HAP-1 (cell line): ENCODE results near the gene GRPEL1.
"Not testable (repeated sequence)": the region's sequence is repeated elsewhere in the genome, so short reads cannot be mapped to it uniquely, and the experiment has no call there.

Experiments
- DNase-seq, 2 experiments: peaks; one replicate each; pipeline ENCODE4 v3.0.0-alpha.2; 2016 to 2020; ENCODE audit warnings: low spot score in 2 of 2
- H3K27me3 ChIP-seq: fragments of 250-450 bp; sonication (Bioruptor Pico); 2 replicates; pipeline ENCODE4 v1.5.1; 2020; ENCODE audit warnings: low read depth, mild to moderate bottlenecking, moderate library complexity
- H3K36me3 ChIP-seq: fragments of 250-450 bp; sonication (Bioruptor Pico); replicated peaks from 2 replicates; pipeline ENCODE4 v1.5.1; 2020; ENCODE audit warnings: mild to moderate bottlenecking
- H3K4me1 ChIP-seq: fragments of 250-450 bp; sonication (Bioruptor Pico); 2 replicates; pipeline ENCODE4 v1.5.1; 2020; ENCODE audit warnings: mild to moderate bottlenecking
- H3K4me3 ChIP-seq: fragments of 250-450 bp; sonication (Bioruptor Pico); 2 replicates; pipeline ENCODE4 v1.5.1; 2020; ENCODE audit warnings: mild to moderate bottlenecking, moderate library complexity
- H3K9me3 ChIP-seq: fragments of 250-450 bp; sonication (Bioruptor Pico); 2 replicates; pipeline ENCODE4 v1.5.1; 2020; ENCODE audit warnings: mild to moderate bottlenecking, moderate library complexity
- in situ Hi-C: fragments of 300-500 bp; cut with MboI; formaldehyde crosslinking; loops from 3 replicates; pipeline ENCODE4 v1.14.3; 2020; ENCODE audit warnings: low sequenced_read_pairs, inconsistent platforms, mixed read lengths

The GRPEL1 gene

GRCh38 chr4:7103607-7104365 lies 35.9 kb upstream of the GRPEL1 start:
- Histone ChIP-seq H3K4me1 (peaks cover 14% of the 10 kb centered on the region), H3K36me3 (no peaks in the 10 kb centered on the region), H3K4me3 (peak overlapping the region; percentile 54), H3K9me3 (no peaks in the 10 kb centered on the region), H3K27me3 (no peaks in the 10 kb centered on the region)
- peak in 1 of 2 experiments; percentile 22 for DNase-seq
- in situ Hi-C loops: no loop called here

- Histone ChIP-seq H3K36me3 (no peaks in the 10 kb centered on the region), H3K4me1 (peaks cover 14% of the 10 kb centered on the region), H3K9me3 (no peaks in the 10 kb centered on the region), H3K4me3 (peak overlapping the region; percentile 54), H3K27me3 (peaks cover 3% of the 10 kb centered on the region; the same call in 1 of the 2 replicates)
- peak; percentile 77 to 95 for DNase-seq
- in situ Hi-C loops: no loop called here
Observed at GRCh38 chr4:7103031-7103606, 35.3 kb upstream of the GRPEL1 start.

- H3K4me1 ChIP-seq: peaks cover 14% of the 10 kb centered on the region
- H3K4me3 ChIP-seq: peak overlapping the region; percentile 54
- H3K36me3 ChIP-seq, DNase-seq, H3K27me3 ChIP-seq, in situ Hi-C loops, H3K9me3 ChIP-seq: not testable (repeated sequence)
Observed at GRCh38 chr4:7102516-7102909, 34.6 kb upstream of the GRPEL1 start.

GRCh38 chr4:7101692-7102515 lies 34.0 kb upstream of the GRPEL1 start:
- Histone ChIP-seq H3K36me3 (no peaks in the 10 kb centered on the region), H3K4me1 (peaks cover 14% of the 10 kb centered on the region), H3K9me3 (no peaks in the 10 kb centered on the region), H3K4me3 (peak overlapping the region; percentile 54), H3K27me3 (peaks cover 3% of the 10 kb centered on the region; the same call in 1 of the 2 replicates)
- in situ Hi-C loops: no loop called here
- DNase-seq: peak; percentile 81 to 87

GRCh38 chr4:7096236-7096635 lies 28.4 kb upstream of the GRPEL1 start:
- in situ Hi-C loops: loop anchor here (25.0 kb wide), 1 partner anchor 834 kb away; the partner anchor contains the start of gene WFS1
- Histone ChIP-seq H3K27me3 (peaks cover 3% of the 10 kb centered on the region; the same call in 1 of the 2 replicates), H3K4me3 (no peak overlapping the region), H3K9me3 (no peaks in the 10 kb centered on the region), H3K4me1 (no peaks in the 10 kb centered on the region), H3K36me3 (no peaks in the 10 kb centered on the region)
- DNase-seq: no peak

- no peaks in the 10 kb centered on the region for H3K9me3 ChIP-seq
- H3K4me1 ChIP-seq: no peaks in the 10 kb centered on the region; the same call in 1 of the 2 replicates
- in situ Hi-C loops: loop anchor here (25.0 kb wide), 1 partner anchor 833 kb away; the partner anchor contains the start of gene WFS1
- no peak for DNase-seq
- no peaks in the 10 kb centered on the region for H3K36me3 ChIP-seq
- peaks cover 3% of the 10 kb centered on the region; the same call in 1 of the 2 replicates for H3K27me3 ChIP-seq
- H3K4me3 ChIP-seq: no peak overlapping the region
Observed at GRCh38 chr4:7095611-7096155, 27.8 kb upstream of the GRPEL1 start.

GRCh38 chr4:7094916-7095315 lies 27.1 kb upstream of the GRPEL1 start:
- Histone ChIP-seq H3K4me3 (no peak overlapping the region), H3K4me1 (peaks cover 2% of the 10 kb centered on the region), H3K36me3 (no peaks in the 10 kb centered on the region), H3K27me3 (peaks cover 3% of the 10 kb centered on the region; the same call in 1 of the 2 replicates), H3K9me3 (no peaks in the 10 kb centered on the region)
- no peak for DNase-seq
- in situ Hi-C loops: loop anchor here (25.0 kb wide), 1 partner anchor 833 kb away; the partner anchor contains the start of gene WFS1

GRCh38 chr4:7092026-7092425 lies 24.2 kb upstream of the GRPEL1 start:
- H3K9me3 ChIP-seq: no peaks in the 10 kb centered on the region
- no peaks in the 10 kb centered on the region for H3K27me3 ChIP-seq
- peaks cover 7% of the 10 kb centered on the region for H3K4me1 ChIP-seq
- DNase-seq: no peak
- H3K4me3 ChIP-seq: no peak overlapping the region
- in situ Hi-C loops: loop anchor here (25.0 kb wide), 1 partner anchor 830 kb away; the partner anchor contains the start of gene WFS1
- H3K36me3 ChIP-seq: no peaks in the 10 kb centered on the region

GRCh38 chr4:7089213-7089986 lies 21.5 kb upstream of the GRPEL1 start:
- H3K27me3 ChIP-seq: no peaks in the 10 kb centered on the region
- no peaks in the 10 kb centered on the region for H3K36me3 ChIP-seq
- H3K4me1 ChIP-seq: peaks cover 29% of the 10 kb centered on the region
- DNase-seq: no peak
- in situ Hi-C loops: loop anchor here (25.0 kb wide), 1 partner anchor 827 kb away; the partner anchor contains the start of gene WFS1
- H3K4me3 ChIP-seq: no peak overlapping the region
- H3K9me3 ChIP-seq: no peaks in the 10 kb centered on the region

GRCh38 chr4:7087036-7087435 lies 19.2 kb upstream of the GRPEL1 start:
- in situ Hi-C loops: loop anchor here (25.0 kb wide), 1 partner anchor 825 kb away; the partner anchor contains the start of gene WFS1
- no peaks in the 10 kb centered on the region for H3K36me3 ChIP-seq
- peaks cover 35% of the 10 kb centered on the region for H3K4me1 ChIP-seq
- H3K4me3 ChIP-seq: no peak overlapping the region
- DNase-seq: peak in 1 of 2 experiments; percentile 47
- H3K9me3 ChIP-seq: no peaks in the 10 kb centered on the region
- H3K27me3 ChIP-seq: no peaks in the 10 kb centered on the region

GRCh38 chr4:7086384-7086783 lies 18.5 kb upstream of the GRPEL1 start:
- no peaks in the 10 kb centered on the region for H3K36me3 ChIP-seq
- peaks cover 37% of the 10 kb centered on the region for H3K4me1 ChIP-seq
- no peaks in the 10 kb centered on the region for H3K27me3 ChIP-seq
- no peak for DNase-seq
- in situ Hi-C loops: loop anchor here (25.0 kb wide), 1 partner anchor 824 kb away; the partner anchor contains the start of gene WFS1
- H3K9me3 ChIP-seq: no peaks in the 10 kb centered on the region
- H3K4me3 ChIP-seq: no peak overlapping the region

GRCh38 chr4:7084564-7084961 lies 16.7 kb upstream of the GRPEL1 start:
- peak overlapping the region; percentile 19 for H3K4me3 ChIP-seq
- in situ Hi-C loops: loop anchor here (25.0 kb wide), 1 partner anchor 822 kb away; the partner anchor contains the start of gene WFS1
- DNase-seq: peak; percentile 66 to 69
- H3K9me3 ChIP-seq, H3K36me3 ChIP-seq, H3K27me3 ChIP-seq: not testable (repeated sequence)
- peaks cover 32% of the 10 kb centered on the region for H3K4me1 ChIP-seq
